ENCODE results near the gene CDCP2. TPM values are rescaled to one million over a fixed set of nuclear protein-coding genes. Genes with fewer than 3 reads are reported as not detected.

CDCP2 gene
- total RNA-seq, 4 donors from 2014 or later = not detected

- Histone ChIP-seq H3K27ac (no peak overlapping the region), H3K4me3 (no peak overlapping the region), H3K9me3 (no peaks in the 10 kb centered on the region), H3K4me1 (no peaks in the 10 kb centered on the region), H3K27me3 (no peaks in the 10 kb centered on the region), H3K36me3 (no peaks in the 10 kb centered on the region)
- TF ChIP-seq POLR2A (IDR thresholded peaks at IDR 0.05) (no peak), EP300 (IDR thresholded peaks at IDR 0.05) (no peak), POLR2AphosphoS5 (IDR thresholded peaks at IDR 0.05) (no peak), CTCF (IDR thresholded peaks at IDR 0.05) (no peak)
- no peak for DNase-seq (ENCODE audit: low spot score in 2 of 2)
- 79% methylated on average over 7 of the region's 7 CpGs for WGBS
Observed at GRCh38 chr1:54136963-54137533, 15.8 kb downstream of the CDCP2 start.

DNA sequence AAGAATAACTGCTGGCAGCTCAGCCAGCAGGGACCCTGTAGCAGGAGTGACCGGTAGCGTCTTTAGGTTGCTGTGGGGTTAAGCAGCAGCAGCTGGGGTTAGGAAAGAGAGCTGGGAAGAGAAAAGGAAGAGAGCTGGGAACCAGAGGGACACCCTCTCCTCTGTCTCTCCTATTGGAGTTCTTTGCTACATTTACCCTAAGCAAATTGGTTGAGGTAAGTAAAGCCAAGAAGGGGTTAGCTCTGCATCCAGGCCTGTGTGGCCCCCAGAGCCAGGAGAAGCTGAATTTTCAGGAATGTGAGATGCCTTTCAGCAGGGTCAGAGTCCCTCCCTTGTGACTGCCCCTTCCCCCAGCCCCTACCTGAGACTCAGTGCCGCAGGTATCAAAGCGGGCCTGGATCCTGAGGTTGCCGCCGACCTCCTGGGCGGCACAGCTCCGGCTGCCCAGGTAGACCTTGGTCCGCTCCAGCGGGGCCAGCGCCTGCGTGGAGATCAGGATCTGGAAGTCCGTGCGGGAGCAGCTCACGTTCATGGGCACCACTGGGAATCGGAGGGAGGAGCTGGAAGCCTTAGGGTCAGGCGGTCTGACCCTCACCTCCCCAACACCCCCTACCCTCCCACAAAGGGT is 16.4 kb downstream of the CDCP2 start:
- no peaks in the 10 kb centered on the region for H3K27me3 ChIP-seq
- H3K36me3 ChIP-seq = no peaks in the 10 kb centered on the region
- H3K4me1 ChIP-seq = no peaks in the 10 kb centered on the region
- TF ChIP-seq POLR2AphosphoS5 (IDR thresholded peaks at IDR 0.05) (no peak), CTCF (IDR thresholded peaks at IDR 0.05) (no peak), POLR2A (IDR thresholded peaks at IDR 0.05) (no peak), EP300 (IDR thresholded peaks at IDR 0.05) (no peak)
- no peak overlapping the region for H3K27ac ChIP-seq
- DNase-seq (ENCODE audit: low spot score in 2 of 2) = no peak
- H3K9me3 ChIP-seq = no peaks in the 10 kb centered on the region
- 91% methylated on average over 12 of the region's 17 CpGs for WGBS
- H3K4me3 ChIP-seq = no peak overlapping the region

GRCh38 chr1:54135436-54136120 is 17.2 kb downstream of the CDCP2 start:
- no peak for DNase-seq (ENCODE audit: low spot score in 2 of 2)
- no peaks in the 10 kb centered on the region for H3K36me3 ChIP-seq
- H3K27me3 ChIP-seq = no peaks in the 10 kb centered on the region
- H3K9me3 ChIP-seq = no peaks in the 10 kb centered on the region
- H3K4me1 ChIP-seq = no peaks in the 10 kb centered on the region
- WGBS = 84% methylated on average over 5 of the region's 5 CpGs
- no peak for TF ChIP-seq EP300 (IDR thresholded peaks at IDR 0.05)
- TF ChIP-seq POLR2A (IDR thresholded peaks at IDR 0.05) = no peak
- TF ChIP-seq CTCF (IDR thresholded peaks at IDR 0.05) = no peak
- no peak for TF ChIP-seq POLR2AphosphoS5 (IDR thresholded peaks at IDR 0.05)
- no peak overlapping the region for H3K27ac ChIP-seq
- H3K4me3 ChIP-seq = no peak overlapping the region

GRCh38 chr1:54134295-54134694 is 18.5 kb downstream of the CDCP2 start:
- no peak for DNase-seq (ENCODE audit: low spot score in 2 of 2)
- TF ChIP-seq EP300 (IDR thresholded peaks at IDR 0.05) (no peak), CTCF (IDR thresholded peaks at IDR 0.05) (no peak), POLR2A (IDR thresholded peaks at IDR 0.05) (no peak), POLR2AphosphoS5 (IDR thresholded peaks at IDR 0.05) (no peak)
- no peak overlapping the region for H3K4me3 ChIP-seq
- WGBS = 85% methylated on average over 5 of the region's 6 CpGs
- H3K4me1 ChIP-seq = no peaks in the 10 kb centered on the region
- H3K27me3 ChIP-seq = no peaks in the 10 kb centered on the region
- no peaks in the 10 kb centered on the region for H3K9me3 ChIP-seq
- no peaks in the 10 kb centered on the region for H3K36me3 ChIP-seq
- H3K27ac ChIP-seq = no peak overlapping the region

DNA sequence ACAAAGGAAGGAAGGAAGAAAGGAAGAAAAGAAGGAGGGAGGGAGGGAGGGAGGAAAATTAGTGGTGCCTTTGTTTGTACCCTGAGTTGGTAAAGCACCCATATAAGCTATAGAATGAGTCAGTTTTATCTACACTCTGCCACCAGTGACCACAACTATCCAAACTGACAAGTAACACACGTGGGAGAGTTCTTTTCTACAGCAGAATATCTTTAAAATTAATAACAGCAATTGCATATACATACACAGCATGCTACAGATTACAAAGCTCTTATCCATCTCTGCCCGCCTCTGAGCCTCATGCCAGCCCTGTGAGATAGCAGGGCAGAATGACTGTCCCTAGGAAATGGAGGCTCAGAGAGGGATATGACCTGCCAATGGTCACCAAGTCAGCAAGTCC is 20.3 kb downstream of the CDCP2 start:
- no peaks in the 10 kb centered on the region for H3K36me3 ChIP-seq
- no peaks in the 10 kb centered on the region for H3K9me3 ChIP-seq
- no peak overlapping the region for H3K4me3 ChIP-seq
- H3K27ac ChIP-seq = no peak overlapping the region
- DNase-seq (ENCODE audit: low spot score in 2 of 2) = no peak
- H3K4me1 ChIP-seq = no peaks in the 10 kb centered on the region
- TF ChIP-seq EP300 (IDR thresholded peaks at IDR 0.05) (no peak), POLR2AphosphoS5 (IDR thresholded peaks at IDR 0.05) (no peak), POLR2A (IDR thresholded peaks at IDR 0.05) (no peak), CTCF (IDR thresholded peaks at IDR 0.05) (no peak)
- H3K27me3 ChIP-seq = no peaks in the 10 kb centered on the region
- WGBS = 64% methylated on average over 2 of the region's 2 CpGs
